ENCODE data around the gene IFNL3.
A peak's percentile ranks its signal among the peaks of the same experiment; 100 is the strongest.

Gene IFNL3

GRCh38 chr19:39237200-39238184, 7.3 kb downstream of the IFNL3 start:
- Histone ChIP-seq H3K4me1 (ENCODE audit: insufficient read depth, low read length, poor library complexity, severe bottlenecking) (peaks cover 56% of the 10 kb centered on the region), H3K4me3 (ENCODE audit: low read length, poor library complexity, severe bottlenecking) (peak overlapping the region; percentile 74), H3K36me3 (ENCODE audit: insufficient read depth, low read length) (no peaks in the 10 kb centered on the region), H3K9ac (ENCODE audit: low read depth, low read length, poor library complexity, severe bottlenecking) (peak overlapping the region; percentile 71), H3K4me2 (ENCODE audit: low read depth, low read length, poor library complexity, severe bottlenecking) (peak overlapping the region; percentile 82), H3K9me2 (replicated peaks; ENCODE audit: low read depth, low read length) (no peaks in the 10 kb centered on the region), H2AFZ (ENCODE audit: low read length) (peak overlapping the region; percentile 82), H4K20me1 (ENCODE audit: insufficient read depth, low read length, poor library complexity, severe bottlenecking) (no peaks in the 10 kb centered on the region), H3K79me2 (ENCODE audit: insufficient read depth, low read length) (no peaks in the 10 kb centered on the region), H3F3A (ENCODE audit: low read depth) (no peaks in the 10 kb centered on the region; the same call in 1 of the 2 replicates), H3K27me3 (ENCODE audit: insufficient read depth, low read length, poor library complexity, severe bottlenecking) (no peaks in the 10 kb centered on the region), H3K9me3 (ENCODE audit: insufficient read depth, low read depth, low read length) (no peaks in the 10 kb centered on the region)
- TF ChIP-seq EZH2phosphoT487 (IDR thresholded peaks at IDR 0.05; ENCODE audit: borderline replicate concordance) (no peak), CTCF (conservative IDR thresholded peaks at IDR 0.05; ENCODE audit: low read length) (no peak)

- Histone ChIP-seq H3K9me3 (ENCODE audit: insufficient read depth, low read depth, low read length) (no peaks in the 10 kb centered on the region), H3K79me2 (ENCODE audit: insufficient read depth, low read length) (no peaks in the 10 kb centered on the region), H3K4me3 (ENCODE audit: low read length, poor library complexity, severe bottlenecking) (peak overlapping the region; percentile 74), H3F3A (ENCODE audit: low read depth) (no peaks in the 10 kb centered on the region; the same call in 1 of the 2 replicates), H3K4me2 (ENCODE audit: low read depth, low read length, poor library complexity, severe bottlenecking) (peak overlapping the region; percentile 82), H3K4me1 (ENCODE audit: insufficient read depth, low read length, poor library complexity, severe bottlenecking) (peaks cover 52% of the 10 kb centered on the region), H3K27me3 (ENCODE audit: insufficient read depth, low read length, poor library complexity, severe bottlenecking) (no peaks in the 10 kb centered on the region), H2AFZ (ENCODE audit: low read length) (no peak overlapping the region), H3K9me2 (replicated peaks; ENCODE audit: low read depth, low read length) (no peaks in the 10 kb centered on the region), H3K9ac (ENCODE audit: low read depth, low read length, poor library complexity, severe bottlenecking) (peak overlapping the region; percentile 71), H3K36me3 (ENCODE audit: insufficient read depth, low read length) (no peaks in the 10 kb centered on the region), H4K20me1 (ENCODE audit: insufficient read depth, low read length, poor library complexity, severe bottlenecking) (no peaks in the 10 kb centered on the region)
- no peak for TF ChIP-seq EZH2phosphoT487 (IDR thresholded peaks at IDR 0.05; ENCODE audit: borderline replicate concordance)
- TF ChIP-seq CTCF (conservative IDR thresholded peaks at IDR 0.05; ENCODE audit: low read length), result no peak
These were observed 8.3 kb downstream of the IFNL3 start for GRCh38 chr19:39236527-39236926.

- Histone ChIP-seq H3K4me1 (ENCODE audit: insufficient read depth, low read length, poor library complexity, severe bottlenecking) (peaks cover 17% of the 10 kb centered on the region), H3K79me2 (ENCODE audit: insufficient read depth, low read length) (no peaks in the 10 kb centered on the region), H3F3A (ENCODE audit: low read depth) (no peaks in the 10 kb centered on the region), H3K4me3 (ENCODE audit: low read length, poor library complexity, severe bottlenecking) (no peak overlapping the region), H3K9ac (ENCODE audit: low read depth, low read length, poor library complexity, severe bottlenecking) (no peak overlapping the region), H3K36me3 (ENCODE audit: insufficient read depth, low read length) (no peaks in the 10 kb centered on the region), H3K4me2 (ENCODE audit: low read depth, low read length, poor library complexity, severe bottlenecking) (no peak overlapping the region), H3K9me2 (replicated peaks; ENCODE audit: low read depth, low read length) (no peaks in the 10 kb centered on the region), H3K9me3 (ENCODE audit: insufficient read depth, low read depth, low read length) (no peaks in the 10 kb centered on the region), H2AFZ (ENCODE audit: low read length) (no peak overlapping the region), H3K27me3 (ENCODE audit: insufficient read depth, low read length, poor library complexity, severe bottlenecking) (no peaks in the 10 kb centered on the region), H4K20me1 (ENCODE audit: insufficient read depth, low read length, poor library complexity, severe bottlenecking) (no peaks in the 10 kb centered on the region)
- TF ChIP-seq EZH2phosphoT487 (IDR thresholded peaks at IDR 0.05; ENCODE audit: borderline replicate concordance) (no peak), CTCF (conservative IDR thresholded peaks at IDR 0.05; ENCODE audit: low read length) (no peak)
These were observed 12.1 kb downstream of the IFNL3 start for GRCh38 chr19:39232708-39233107.
